Pons (tissue), 1 donor: ENCODE measurements around the gene POLR1C.
"Not testable (repeated sequence)": the region's sequence is repeated elsewhere in the genome, so short reads cannot be mapped to it uniquely, and the experiment has no call there.

ENCODE experiments used
- DNase-seq: peaks from one replicate; pipeline ENCODE4 v3.0.0-alpha.2; 2016; ENCODE audit warnings: low spot score

Gene POLR1C

DNA sequence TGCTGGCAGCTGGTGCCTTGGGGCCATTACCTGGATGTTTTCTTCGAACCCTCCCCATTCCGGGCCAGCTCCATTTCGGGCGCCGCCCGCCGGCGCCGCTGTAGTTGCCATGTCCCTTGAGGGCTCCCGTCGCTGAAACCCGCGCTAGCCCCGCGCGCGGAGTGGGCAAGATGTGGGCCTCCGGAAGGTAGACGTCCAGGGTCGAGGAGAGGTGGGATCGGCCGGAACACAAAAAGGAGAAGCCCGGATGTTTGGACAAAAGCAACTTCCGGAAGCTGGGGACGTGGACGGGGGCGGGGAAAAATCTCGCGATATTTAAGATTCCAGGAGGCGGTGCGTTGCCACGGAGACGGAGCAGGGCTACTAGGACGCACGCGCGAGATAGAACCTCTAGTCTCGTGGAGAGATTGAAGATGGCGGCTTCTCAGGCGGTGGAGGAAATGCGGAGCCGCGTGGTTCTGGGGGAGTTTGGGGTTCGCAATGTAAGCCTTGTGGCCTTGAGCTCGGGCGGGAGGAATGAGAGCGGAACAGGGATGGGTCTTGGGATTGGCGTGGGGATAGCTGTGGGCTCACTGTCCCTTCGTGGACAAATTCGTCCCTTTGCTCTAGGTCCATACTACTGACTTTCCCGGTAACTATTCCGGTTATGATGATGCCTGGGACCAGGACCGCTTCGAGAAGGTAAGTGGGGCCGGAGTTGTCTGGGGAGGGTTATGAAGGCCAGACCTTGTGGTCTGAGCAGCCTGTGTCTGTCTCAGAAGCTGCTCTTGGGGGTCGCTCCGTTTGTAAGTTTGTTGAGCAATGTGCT, at the start of gene POLR1C, which contains the start of gene YIPF3:
Gene POLR1C, plus strand, starts transcription at position 393 of the 808 bp plus-strand sequence. Its CDS starts 21 bp downstream, at position 414.
Gene YIPF3, minus strand, starts transcription at position 230 of the 808 bp plus-strand sequence. Its CDS starts 119 bp downstream, at position 111.
- DNase-seq, result peak; percentile 98

- not testable (repeated sequence) for DNase-seq
These were observed 49.6 kb upstream of the POLR1C start for GRCh38 chr6:43467265-43467664.

- no peak for DNase-seq
These were observed 49.1 kb upstream of the POLR1C start for GRCh38 chr6:43467752-43468151.

DNA sequence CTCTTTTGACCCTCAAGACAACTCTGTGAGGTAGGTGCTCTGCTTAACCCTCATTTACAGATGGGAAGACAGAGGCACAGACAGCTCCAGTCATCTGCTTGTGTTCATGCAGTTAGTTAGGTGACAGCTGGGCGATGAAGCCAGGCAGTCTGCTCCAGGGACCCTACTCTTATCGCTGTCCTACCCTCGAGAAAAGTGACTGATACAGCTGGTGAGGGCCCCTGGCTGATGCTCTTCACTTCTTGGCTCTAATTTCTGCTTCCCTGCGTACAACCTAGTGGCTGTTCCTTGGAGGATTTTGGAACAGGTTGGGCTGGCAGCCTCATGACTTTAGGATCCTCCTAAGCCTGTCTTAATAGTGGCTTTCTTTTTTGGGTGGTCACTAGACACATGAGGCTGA, 48.6 kb upstream of the POLR1C start:
- DNase-seq, result no peak

DNA sequence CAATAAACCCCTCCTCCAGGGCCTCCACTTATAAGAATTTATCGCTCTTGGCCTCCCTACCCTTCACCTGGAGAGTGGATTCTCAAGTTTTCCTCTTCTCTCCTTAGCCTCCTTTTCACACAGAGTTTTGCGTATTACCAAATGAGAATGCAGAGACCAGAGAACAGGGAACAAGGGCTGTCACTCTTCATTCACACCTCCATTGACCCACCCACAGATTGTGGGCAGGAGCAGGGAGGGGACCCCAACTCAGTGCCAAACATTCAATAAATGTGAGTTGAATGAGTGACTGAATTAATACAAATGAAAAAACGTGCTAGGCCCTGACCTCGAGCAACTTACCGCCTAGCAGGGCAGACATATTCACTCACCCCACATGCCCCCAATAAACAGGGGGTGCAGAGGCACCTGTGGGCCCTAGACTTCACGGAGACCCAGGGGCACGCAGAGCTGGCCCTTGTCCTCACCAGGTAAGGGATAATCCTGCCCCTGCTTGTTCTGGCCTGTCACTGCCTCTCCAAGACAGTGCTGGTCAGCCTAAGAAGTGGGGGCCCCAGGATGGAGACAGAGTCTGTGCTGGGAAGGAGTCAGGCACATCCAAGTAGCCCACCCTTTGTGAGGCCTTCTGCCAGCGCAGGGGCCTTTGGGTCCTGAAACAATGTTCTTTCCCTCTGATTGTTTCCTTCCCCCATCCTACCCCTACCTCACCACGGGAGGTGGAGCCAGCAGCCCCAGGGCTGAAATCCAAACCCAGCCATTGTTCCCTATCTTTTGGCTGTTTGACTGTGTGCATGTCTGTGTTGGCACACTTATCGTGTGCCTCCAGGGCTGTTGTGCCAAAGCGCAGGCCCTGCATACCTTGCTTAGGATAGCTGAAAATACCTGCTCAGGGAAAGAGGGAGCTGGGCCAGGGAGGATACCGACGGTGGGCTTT, 47.9 kb upstream of the POLR1C start:
- no peak for DNase-seq

- no peak for DNase-seq
These were observed 46.9 kb upstream of the POLR1C start for GRCh38 chr6:43469947-43470346.

GRCh38 chr6:43471399-43471798, 45.5 kb upstream of the POLR1C start:
- no peak for DNase-seq

GRCh38 chr6:43472515-43472914, 44.4 kb upstream of the POLR1C start:
- no peak for DNase-seq

DNA sequence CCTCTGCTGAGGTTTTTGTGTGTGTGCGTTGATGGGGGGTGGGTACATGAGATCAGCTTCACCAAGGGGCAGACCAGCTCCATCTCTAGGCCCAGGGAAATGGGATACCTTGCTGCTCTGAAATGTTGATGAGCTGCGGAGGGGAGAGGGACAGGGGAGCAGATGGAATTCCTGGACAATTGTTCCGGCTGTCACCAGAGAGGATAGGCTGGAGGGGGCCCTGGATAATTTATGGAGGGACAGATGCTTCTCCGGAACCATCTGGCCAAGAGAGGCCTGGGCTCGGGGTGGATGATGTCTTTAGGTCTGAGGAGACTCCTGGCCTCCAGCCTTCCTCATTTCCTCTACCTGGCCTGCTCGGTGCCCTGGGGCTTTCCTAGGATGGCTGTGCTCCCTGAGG, 41.4 kb upstream of the POLR1C start:
- DNase-seq, result no peak

DNA sequence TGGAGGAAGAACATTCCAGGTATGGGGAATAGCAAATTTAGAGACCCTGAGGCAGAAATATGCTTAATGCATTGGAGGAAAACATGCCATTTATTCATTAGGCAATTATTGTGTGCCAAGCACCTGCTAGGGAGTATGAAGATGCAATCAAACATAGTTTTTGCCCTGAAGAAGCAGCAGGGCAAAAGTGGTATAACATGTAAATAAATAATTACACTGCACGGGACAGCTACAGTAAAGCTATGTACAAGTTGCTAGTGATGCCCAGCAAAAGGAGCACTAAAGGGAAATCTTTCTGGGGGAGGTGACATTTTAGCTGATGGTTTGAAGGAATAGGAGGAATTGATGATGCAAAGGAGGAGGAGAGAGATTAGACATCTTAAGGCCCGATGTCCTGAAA, 40.1 kb upstream of the POLR1C start:
- DNase-seq, result no peak

DNA sequence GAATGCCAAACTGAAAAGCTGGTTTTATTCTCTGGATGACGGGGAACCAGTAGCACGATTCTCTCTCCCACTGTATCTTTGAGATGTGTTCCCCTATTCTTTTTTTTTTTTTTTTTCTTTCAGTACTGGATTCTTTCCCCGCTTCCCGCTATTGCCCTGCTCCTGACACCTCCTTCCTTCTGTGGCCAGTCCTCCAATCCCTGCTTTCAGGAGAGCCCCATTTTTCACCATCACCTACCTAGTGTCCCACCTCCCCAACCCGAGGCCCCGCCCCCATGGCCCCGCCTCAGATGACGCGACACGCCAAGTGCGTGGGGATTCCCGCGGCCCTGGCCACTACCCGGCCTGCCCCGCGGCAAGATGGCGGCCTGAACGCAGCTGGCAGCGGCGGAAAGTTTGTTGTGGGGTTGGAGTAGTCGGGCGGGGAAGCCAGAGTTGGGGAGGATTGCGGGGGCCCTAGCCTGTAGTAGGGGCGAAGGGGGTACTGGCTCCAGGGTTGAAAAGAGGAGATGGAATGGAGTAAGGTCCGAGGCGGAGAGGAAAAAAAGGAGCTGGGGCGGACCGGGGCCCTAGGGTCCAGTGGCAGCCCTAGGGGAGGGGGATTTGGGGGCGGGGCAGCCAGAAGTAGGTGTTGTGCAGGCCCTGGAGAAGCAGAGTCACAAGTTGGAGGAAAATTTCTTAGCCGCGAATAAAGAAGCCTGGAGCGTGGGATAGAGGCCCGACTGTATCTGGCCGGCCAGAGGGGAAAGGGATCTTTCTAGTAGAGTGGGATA, 39.5 kb upstream of the POLR1C start, which contains the start of gene TJAP1:
Gene TJAP1, plus strand, starts transcription at position 336 of the 773 bp plus-strand sequence. CDS start 21,432 bp downstream, outside the sequence.
- DNase-seq, result peak; percentile 82

DNA sequence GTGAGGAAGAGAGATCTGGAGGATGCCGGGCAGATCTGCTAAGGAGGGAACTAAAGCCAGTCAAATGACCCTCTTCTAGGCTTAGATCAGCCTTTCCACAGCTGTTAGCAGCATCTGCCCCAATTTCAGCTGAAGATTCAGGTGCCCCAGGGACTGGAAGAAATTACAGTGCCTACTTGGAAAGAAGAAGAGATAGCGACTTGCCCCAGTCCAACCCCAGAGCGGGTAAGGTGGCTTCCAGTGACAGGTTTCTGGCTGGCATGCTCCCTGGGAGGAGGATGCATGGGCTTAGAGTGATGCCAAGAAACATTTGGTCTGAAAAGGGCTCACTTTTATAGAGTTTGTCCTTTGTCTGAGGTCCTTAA, 38.9 kb upstream of the POLR1C start:
- DNase-seq, result no peak

DNA sequence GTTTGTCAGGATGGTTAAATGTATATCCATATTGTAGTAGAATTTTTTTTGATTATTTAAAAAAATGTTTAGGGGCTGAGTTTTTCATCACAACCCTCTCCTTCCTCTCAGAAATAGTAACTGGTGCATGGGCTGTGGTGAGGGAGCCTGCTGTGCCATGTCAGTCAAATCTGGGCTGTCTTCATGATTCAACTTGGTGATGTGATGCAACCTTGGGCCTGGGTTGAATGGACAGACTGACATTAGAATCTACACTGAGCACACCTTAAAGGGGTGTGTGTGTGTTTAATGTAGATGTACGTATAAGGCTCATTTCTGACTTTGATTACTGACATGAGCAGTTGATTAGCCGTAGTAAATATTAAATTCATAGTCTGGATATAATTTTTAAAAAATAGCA, 35.8 kb upstream of the POLR1C start:
- no peak for DNase-seq

GRCh38 chr6:43481591-43482236, 35.2 kb upstream of the POLR1C start:
- no peak for DNase-seq

DNA sequence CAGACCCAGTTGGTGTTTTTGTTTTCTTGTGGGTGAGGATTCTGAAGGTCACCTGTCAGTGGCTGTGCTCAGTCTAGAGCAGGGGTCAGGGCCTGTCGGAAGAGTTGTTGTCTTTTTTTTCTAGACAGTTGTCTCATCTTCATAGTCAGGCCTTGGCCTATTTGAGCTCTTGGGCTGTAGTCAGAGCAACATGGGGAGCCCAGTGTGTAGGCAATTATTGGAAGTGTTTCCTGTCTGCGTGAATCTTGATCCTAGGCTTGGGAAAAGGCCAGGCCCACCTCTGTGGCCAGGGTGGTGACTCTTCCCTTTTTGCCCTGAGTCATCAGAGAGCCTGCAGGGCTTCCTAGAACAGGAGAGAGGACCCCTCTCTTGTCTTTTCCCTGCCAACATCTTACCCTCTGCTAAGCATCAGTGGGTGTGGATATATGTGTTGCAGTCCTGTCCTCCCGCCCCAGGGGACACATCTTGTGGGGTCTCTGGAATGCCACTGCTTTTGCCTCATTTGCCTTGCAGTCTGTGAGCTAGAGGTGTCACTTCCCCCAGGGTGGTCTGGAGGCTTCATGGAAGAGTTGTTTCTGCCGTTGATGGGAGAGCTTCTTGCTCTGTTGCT, 28.1 kb upstream of the POLR1C start:
- no peak for DNase-seq

DNA sequence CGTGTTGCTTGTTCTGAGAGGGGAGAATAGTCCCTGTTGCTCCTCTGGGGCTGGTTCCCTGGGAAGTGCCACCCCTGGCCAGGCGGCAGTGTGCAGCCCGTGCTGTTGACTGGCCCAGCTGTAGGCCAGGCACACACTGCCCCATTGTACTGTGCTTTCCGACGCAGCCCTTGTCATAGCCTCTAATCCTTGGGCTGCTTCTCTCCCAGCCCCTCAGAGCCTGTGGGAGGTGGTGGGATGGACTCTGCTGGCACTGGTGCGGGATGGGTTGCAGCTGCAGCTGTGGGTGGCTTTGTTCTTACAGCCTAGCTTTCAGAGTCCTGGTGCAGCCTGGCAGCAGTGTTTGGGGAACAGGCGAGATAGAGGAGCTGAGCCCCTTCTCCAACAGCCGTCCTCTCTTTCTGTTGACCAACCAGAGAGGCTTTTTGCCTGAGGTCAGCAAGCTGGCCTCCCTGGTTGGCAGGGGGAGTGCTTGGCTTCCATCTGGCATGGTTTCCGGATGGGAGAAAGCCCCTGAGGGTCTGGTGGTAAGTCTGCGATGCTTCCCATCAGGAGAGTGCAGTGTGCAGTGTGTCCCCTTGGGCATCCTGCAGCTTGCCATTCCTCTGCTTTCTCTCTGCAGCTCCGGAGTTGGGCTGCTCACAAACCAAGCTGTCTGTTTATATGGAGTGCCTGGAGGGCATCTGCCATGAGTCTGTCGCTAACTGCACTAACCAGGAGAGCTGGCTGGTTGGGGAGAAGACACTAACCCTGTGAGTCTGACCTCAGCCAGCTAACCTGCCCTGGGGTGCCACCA, 27.4 kb upstream of the POLR1C start:
- peak; percentile 99 for DNase-seq

- peak; percentile 44 for DNase-seq
These were observed 26.4 kb upstream of the POLR1C start for GRCh38 chr6:43490523-43490939.

DNA sequence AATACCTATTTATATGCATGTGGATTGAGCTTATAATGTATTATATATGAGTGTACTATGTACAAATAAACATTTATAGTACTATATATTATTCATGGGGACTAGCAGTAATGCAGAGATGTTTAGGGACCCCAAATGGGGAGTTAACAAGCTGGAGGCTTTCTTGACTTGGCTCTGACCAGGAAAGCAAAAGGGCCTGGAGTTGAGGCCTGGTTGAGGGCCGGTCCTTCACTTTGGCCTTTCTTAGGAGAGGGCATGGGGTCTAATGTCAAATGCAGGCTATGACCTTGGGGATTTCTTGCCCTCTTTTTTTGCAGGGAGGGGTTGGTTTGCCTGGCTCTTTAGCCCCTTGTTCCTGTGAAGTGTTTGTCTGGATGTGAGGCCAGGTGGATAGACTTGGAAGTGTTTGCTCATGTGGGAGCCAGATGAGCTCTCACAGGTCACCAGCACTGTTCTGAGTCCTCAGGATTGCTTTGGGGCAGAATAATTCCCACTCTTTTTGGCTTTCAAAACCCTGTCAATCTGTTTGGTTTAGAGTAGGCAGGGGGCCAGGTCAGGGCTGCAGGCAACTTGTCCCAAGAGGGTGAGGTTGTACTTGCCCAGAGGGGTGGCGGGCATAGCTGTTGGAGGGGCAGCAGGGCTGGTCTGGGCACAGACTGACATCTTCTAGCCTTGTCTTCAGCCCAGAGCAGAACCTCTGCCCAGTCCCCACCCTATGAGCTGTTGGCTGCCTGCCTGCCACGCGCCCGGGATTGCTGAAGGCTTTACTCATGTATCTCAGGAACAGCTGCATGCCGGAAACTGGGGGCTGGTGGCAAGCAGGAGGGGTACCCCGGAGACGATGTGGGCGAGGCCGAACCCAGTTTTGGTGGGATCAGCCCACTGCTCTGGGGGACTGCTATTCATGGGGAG, 24.9 kb upstream of the POLR1C start:
- DNase-seq, result peak; percentile 89

- no peak for DNase-seq
These were observed 24.2 kb upstream of the POLR1C start for GRCh38 chr6:43492673-43493072.
